HG02852 (cell line): Measurements from ENCODE around the gene ZC3H12C.
"Not testable (repeated sequence)": the region's sequence is repeated elsewhere in the genome, so short reads cannot be mapped to it uniquely, and the experiment has no call there.

Experiments used
- ATAC-seq: cut with Tn5 transposase; IDR thresholded peaks from one replicate; pipeline ENCODE4 v1.9.1; 2021; ENCODE audit warnings: mild to moderate bottlenecking, moderate library complexity; ENCODE audit not compliant: unreplicated experiment

The ZC3H12C gene

DNA sequence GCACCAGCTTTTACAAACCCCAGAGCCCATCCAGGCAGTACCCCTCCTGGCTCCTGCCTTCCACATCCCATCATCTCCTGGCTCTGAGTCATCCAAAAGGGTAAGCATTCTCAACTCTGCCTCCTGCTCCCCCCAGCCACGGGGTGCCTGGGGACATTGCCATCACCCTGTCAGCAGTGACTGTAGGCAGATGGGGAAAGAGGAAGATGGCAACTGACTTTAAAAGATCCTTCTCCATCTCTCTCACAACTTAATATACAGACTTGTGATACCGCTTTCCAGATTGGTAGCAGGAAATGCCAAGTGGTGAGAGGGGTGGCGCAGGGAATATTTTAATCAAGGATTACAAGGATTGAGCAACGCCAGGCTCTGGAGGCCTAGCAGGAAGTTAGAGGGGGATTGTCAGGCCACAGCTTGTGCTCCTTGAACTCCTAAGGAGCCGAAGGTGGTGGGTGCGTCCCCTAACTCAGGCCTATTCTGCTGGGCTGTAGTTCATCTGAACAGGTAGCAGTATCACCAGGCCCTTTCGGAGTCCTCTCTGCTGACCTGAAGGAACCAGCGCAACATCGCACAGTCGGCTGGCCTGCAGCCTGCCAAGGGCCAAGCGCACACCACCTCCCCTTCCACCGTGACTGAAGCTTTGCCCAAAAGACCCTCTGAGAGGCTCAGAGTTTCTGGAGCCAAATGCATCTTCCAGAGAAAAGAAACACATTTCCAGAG is 83.3 kb downstream of the ZC3H12C start:
- ATAC-seq, result no peak

DNA sequence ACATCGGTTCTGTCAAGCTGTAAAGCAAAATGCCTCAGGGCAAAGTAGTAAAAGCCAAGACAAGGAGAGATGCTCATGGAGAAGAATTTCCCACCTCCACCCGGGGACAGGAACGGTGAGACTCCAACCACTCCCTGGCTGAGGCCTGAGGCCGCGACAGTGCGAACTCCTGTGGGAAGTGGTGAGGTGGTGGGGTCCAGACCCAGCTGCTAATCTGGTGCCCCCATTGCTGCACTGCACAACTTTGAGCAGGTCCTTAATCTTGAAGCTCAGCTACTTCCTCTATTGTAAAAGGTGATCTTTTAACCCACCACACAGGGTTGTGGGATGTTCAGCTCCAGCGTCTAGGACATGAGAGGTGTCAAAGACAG is 83.9 kb downstream of the ZC3H12C start:
- no peak for ATAC-seq

DNA sequence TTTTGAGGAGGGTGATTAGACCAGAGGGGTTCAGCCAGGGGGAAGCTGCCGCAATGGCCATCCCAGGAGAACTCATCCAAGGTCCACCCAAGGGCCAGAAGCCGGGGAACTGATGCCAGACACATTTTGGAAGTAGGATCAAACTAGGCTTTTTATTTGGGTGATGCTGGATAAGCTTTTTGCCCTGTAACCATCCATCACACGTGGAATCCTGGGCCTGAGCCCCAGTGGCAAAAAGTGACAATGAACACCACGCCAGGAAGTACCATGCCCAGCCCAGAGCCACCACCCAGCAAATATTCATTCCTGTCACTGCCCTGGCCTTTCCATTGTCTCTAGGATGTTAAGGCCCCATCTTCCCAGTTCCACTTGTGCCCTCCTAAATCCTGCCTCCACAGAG is 85.9 kb downstream of the ZC3H12C start:
- ATAC-seq, result no peak

DNA sequence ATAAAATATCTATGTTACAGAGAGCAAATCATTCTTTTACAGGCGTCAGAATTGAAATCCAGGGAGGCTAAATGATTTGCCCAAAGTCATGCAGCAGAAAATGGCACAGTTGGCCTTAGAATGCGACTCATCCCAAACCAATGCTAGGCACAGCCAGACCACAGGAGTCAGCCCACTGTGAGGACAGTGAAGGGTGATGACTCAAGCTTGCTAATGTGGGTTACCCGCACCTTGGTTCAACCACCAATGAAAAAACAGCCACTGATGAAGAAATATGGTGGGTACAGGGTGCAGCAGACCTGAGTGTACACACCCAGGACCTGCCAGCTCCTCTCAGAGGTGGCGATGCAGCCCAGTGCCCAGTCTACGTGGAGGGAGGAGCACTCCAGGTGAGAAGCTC is 89.7 kb downstream of the ZC3H12C start:
- ATAC-seq, result no peak

DNA sequence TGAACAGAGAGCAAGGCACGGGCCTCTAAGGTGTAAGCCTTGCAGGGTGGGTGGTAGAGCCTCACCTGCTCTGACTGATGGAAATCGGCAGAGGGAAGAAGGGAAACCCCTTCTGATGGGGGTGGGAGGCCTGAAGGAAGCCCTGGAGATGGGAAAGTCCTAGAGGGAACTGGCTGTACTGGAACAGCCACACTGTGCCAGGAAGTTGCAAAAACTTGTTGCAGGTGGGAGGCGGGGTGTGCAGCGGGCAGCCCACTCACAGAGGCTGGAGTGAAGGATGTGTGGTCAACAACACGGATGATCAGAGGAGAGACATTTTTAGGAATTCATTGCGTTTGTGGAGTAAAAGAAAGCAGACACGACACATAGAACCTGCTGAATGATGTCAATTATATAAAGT is 91.3 kb downstream of the ZC3H12C start:
- ATAC-seq, result no peak

DNA sequence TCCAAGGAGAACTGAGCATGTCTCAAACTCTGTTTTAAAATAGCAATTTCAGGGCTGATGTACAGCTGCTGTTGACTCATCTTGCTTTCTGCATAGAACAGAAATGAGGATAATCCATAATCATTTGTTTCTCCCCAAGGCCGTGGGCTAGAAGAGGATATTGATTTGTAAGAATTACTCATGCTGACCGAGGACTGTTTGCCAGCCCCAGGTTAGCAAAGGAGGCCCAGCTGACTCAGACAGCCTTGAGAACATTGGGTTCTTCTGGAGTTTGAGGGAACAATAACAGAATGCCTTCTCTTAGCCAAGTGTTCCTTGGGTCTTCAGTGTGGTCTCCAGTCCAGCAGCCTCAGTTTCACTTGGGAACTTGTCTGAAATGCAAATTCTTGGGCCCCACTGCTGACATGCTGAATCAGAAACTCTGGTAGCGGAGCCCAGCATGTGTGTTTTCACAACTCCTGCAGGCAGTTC is 92.0 kb downstream of the ZC3H12C start:
- ATAC-seq, result no peak

DNA sequence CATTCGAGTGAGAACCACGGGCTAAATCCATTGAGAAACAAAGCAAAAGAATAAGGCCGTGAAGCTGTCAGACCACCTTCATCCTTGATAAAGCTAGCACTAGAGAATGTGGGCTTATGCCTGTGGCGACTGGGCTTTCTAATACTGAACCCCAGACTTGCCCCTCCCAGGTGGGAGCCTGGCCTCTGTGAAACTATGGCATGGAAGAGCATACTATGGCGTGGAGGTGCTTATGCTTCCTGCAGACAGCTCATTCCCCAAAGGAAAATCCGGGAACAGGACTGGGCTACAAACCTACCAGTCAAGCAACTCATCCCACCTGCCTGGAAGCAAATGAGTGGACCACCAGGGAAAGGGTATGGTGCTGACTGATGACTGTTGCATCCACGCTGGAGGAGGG is 92.4 kb downstream of the ZC3H12C start:
- no peak for ATAC-seq

DNA sequence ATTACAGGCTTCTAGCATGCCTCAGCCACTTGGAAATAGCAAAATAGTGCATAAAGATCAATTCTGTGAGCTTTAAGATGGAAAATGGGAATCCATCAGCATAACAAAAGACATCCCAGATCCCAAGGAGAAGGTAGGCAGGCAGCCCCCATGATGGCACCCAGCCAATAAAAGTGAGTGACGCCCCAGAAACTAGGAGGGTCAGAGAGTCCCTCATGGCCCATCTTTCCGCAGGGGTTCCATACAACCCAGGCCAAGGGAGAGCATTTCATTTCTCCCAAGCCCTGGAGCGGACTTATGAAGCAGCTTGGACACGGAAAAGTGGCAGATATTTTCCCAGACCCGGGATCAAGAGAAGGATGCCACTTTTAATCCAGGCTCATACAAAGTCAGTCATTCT is 93.3 kb downstream of the ZC3H12C start:
- no peak for ATAC-seq

DNA sequence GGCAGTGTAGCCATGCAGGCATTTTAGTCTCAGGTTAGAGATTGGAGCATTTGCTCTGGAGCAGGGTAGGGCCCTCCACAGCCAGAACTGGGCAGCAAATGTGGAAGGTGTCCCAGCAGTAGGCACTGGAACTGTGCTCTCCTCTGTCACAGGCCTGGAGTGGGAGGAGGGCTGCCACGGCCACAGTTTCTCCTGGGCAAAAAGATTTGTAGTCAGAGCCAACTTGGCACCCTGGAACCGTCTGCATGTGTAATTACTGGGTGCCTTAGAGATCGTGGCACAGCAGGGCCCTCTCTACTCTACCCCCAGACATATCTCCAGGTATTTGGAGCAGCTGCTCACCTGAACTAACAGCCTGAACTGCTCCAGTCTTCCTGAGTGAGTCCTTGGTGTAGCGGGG is 93.7 kb downstream of the ZC3H12C start:
- ATAC-seq, result no peak

DNA sequence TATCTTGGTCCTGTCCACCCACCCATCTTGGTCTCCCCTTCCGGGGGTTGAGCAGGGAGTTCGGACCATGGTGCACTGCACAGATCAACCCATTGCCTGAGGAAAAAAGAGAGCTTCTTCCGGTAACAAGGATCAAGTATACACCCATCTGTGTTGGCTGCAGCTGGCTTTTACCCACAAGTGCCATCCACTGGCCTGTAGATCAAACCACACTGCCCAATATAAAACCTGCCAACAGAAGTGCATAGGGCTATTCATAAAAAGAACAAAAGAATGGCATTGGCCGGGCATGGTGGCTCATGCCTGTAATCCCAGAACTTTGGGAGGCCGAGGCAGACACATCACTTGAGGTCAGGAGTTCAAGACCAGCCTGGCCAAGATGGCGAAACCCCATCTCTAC is 94.5 kb downstream of the ZC3H12C start:
- no peak for ATAC-seq

DNA sequence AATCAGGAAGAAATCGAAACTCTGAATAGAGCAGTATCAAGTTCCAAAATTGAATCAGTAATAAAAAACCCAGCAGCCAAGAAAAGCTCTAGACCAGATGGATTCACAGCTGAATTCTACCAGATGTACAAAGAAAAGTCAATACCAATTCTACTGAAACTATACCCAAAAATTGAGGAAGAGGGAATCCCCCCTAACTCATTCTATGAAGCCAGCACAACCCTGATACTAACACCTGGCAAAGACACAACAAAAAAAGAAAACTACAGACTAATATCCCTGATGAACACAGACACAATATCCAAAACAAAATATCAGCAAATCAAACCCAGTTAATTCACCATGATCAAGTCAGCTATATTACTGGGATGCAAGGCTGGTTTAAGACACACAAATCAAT is 97.7 kb downstream of the ZC3H12C start:
- ATAC-seq, result no peak

DNA sequence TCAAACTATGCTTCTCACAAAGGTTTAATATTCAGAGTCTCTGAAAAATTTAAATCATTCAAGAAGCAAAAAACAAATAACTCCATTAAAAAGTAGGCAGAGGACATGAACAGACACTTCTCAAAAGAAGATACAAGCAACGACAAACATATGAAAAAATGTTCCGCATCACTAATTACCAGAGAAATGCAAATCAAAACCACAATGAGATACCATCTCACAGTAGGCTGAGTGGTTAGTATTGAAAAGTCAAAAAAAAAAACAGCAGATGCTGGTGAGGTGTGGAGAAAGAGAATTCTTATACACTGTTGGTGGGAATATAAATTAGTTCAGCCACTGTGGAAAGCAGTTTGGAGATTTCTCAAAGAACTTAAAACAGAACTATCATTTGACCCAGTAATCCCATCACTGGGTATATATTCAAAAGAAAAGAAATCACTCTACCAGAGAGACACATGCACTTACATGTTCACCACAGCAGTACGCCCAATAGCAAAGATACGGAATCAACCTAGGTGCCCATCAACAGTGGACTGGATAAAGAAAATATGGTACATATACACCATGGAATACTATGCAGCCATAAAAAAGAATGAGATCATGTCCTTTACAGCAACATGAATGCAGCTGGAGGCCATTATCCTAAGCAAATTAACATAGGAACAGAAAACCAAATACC is 99.6 kb downstream of the ZC3H12C start:
- peak; percentile 88 for ATAC-seq

DNA sequence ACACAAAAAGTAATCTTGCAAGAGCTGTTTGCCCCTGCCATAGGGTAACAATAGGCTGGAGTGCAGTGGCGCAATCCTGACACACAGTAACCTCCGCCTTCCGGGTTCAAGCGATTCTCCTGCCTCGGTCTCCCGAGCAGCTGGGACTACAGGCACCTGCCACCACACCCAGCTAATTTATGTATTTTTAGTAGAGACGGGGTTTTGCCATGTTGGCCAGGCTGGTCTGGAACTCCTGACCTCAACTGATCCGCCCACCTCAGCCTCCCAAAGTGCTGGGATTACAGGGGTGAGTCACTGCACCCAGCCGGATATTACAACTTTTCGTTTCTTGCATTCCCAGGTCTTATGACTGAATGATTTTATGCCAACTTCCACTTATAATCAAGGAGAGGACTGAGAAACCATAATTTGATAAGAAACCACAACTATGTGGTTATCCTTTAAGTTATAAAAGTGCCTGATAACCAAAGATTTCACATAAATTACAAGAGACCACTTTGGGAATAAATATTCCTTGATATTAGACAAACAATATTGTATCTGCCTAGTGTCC is 101.1 kb downstream of the ZC3H12C start:
- ATAC-seq, result not testable (repeated sequence)

DNA sequence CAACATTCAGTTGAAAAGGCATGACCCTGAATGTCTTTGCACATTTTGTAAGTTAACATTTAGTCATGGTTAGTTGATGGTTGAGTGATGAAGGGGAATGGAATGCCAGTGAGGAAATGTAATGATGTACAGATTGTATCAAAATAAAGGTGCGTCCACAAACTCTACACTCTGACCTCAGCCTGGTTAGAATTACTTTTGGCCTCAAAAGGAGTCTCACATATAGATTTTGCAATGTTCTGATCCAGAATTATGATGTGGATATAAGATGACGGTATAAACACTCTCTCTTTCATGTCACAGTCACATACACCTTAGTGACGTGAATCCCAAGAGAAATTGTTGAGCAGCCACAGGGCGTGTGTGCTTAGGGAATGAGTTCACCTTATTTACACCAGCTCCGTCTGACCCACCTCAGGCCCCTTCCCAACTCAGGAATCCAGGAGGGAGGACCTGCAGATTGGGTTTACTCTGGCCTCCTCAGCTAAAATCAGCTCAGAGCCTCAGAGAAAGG is 103.1 kb downstream of the ZC3H12C start:
- no peak for ATAC-seq

DNA sequence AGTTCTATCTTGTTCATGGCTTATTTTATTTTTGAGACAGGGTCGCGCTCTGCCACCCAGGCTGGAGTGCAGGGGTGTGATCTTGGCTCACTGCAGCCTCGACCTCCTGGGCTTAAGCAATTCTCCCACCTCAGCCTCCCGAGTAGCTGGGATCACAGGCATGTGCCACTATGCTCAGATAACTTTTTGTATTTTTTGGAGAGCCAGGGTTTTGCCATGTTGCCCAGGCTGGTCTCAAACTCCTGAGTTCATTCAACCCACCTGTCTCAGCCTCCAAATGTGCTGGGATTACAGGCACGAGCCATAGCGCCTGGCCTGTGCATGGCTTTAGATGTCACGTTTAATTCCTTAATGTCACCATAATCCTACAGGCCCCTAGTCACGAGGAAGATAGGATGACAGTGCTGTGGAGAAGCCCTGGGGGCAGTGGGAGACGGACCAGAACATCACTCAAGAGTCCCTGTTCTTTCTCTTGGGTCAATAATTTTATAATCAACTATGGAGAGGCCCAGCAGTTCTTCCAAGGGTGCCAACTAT is 103.8 kb downstream of the ZC3H12C start:
- ATAC-seq, result no peak

DNA sequence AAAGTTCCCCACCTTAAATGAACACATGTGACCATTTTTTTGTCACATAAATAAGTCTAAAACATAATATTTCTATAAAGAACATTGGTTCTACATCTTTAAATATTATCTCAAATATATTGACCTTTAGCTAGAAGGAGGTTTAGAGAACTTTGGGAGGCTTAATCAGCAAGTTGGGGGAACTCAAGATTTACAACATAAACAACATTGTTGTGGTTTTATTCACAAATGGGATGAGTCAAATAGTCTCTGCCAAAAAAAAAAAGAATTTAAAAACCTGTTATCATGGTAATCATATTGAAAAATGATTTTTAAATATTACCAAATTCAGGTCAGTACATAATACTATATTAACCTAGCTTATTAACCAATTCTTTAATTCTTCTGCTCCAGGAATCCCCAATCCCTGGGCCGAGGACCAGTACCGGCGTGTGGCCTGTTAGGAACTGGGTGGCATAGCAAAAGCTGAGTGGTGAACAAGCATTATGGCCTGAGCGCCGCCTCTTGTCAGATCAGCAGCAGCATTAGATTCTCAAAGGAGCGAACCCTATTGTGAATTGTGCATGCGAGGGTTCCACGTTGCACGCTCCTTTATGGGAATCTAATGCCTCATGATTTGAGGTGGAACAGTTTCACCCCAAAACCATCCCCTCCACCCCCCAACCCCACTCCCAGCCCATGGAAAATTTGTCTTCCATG is 105.0 kb downstream of the ZC3H12C start:
- ATAC-seq, result no peak

DNA sequence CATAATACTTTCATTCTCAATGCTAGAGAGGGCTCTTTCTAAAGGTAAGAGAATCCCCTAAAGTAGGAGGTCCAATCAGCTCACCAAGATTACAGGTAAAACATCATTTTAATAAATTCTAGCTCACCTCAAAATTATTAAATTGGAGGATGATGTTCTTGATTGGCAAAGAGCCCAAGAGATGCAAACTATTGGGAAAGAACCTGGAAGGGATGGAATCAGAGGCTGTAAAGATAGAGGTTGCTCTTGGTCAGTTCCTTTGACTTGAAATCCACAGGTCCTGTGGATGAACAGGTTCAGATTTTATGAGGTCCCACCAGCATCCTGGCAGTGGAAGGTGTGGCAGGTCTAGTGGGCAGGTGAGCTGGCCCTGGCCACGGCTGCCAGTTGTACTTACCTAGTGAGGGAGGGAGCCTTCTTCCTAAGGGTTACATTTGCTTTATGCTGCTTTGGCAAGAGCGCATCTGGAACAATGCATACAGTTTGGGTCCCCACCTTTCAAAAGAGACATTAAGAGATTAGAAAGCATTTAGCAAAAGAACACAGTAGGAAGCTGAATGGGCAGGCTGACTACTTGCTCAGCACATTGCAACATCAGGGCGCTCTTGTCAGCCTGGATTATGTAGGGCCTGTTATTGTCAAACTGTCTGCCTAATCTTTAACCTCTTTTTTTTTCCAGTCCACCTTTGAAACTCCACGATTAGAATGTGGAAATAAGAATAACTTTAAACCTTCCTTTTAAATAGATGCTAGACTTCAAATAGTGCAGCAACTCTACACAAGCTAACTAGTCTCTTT is 106.2 kb downstream of the ZC3H12C start:
- no peak for ATAC-seq

DNA sequence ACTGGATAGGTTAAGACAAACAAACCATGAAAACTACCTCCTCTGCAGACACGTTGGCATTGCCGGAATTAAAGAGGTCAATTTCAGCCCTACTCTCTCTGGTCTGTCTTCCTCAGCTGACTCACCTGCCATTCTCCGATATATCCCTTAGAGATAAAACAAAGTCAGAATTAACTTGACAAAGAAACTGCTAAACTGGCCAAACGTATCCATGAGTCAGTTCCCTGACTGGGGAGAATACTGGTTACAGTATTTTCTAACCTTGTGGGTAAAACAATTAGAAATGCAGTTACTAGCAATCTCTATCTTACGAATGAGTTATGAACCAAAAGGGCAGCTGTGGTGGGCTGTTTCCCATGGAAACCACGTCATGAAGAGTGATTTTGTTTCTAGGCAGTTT is 107.0 kb downstream of the ZC3H12C start:
- ATAC-seq, result no peak

DNA sequence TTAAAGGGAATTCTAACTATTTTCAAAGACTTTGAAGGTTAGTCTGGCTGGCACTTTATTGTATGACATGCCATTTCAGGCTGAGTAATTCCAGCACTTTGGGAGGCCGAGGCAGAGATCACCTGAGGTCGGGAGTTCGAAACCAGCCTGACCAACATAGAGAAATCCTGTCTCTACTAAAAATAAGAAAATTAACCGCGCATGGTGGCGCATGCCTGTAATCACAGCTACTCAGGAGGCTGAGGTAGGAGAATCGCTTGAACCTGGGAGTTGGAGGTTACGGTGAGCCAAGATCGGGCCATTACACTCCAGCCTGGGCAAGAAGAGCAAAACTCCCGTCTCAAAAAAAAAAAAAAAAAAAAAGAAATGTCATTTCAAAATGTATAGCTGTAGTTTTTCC is 107.6 kb downstream of the ZC3H12C start:
- ATAC-seq, result no peak

DNA sequence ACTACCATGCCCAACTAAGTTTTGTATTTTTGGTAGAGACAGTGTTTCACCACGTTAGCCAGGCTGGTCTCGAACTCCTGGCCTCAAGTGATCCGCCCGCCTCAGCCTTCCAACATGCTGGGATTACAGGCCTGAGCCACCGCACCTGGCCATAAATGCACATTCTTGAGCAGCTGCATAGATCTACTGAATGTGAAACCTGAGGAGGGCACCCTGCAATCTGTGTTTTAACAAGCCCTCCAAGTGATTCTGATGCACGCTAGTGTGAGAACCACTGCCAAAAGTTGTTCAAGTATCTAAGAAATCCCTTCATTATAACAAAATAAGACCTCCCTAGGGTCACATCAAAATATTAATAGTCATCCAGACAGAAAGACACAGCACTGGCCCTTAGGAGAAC is 113.9 kb downstream of the ZC3H12C start:
- ATAC-seq, result no peak
